Panc1 (cell line): ENCODE results near the gene TM4SF4. TPM values are rescaled to one million over a fixed set of nuclear protein-coding genes. Genes with fewer than 3 reads are reported as not detected.
A peak's percentile ranks its signal among the peaks of the same experiment; 100 is the strongest.

Source experiments
- ATAC-seq: fragments of 200-7000 bp; cut with Tn5 transposase; 2 replicates; pipeline ENCODE4 v1.9.1; 2020; ENCODE audit warnings: mild to moderate bottlenecking, moderate library complexity
- BruUV-seq: library from RNA; stranded (reverse); fragments of 400-500 nt; replicated peaks from 2 replicates; lab custom pipeline; 2021; lab: Mats Ljungman, UMichigan
- CTCF ChIA-PET: fragments of 300-600 bp; sonication (Branson Sonifier 250); formaldehyde crosslinking; loops from one replicate; lab custom pipeline; 2022; ENCODE audit warnings: antibody characterized with exemption; lab: Charles Lee
- POLR2A ChIA-PET: fragments of 300-600 bp; sonication (Branson Sonifier 250); formaldehyde crosslinking; loops from one replicate; lab custom pipeline; 2022; ENCODE audit warnings: antibody characterized with exemption; lab: Charles Lee
- DNase-seq: peaks from one replicate; pipeline ENCODE4 v3.0.0-alpha.2; 2010; ENCODE audit warnings: low read depth, low spot score
- H3K27ac ChIP-seq: 2 replicates; pipeline ENCODE4 v1.5.1; 2011; ENCODE audit warnings: mild to moderate bottlenecking, low read length, inconsistent platforms
- H3K27me3 ChIP-seq: fragments of 200-500 bp; sonication (Bioruptor generic); 2 replicates; pipeline ENCODE4 v1.6.0; 2014; ENCODE audit warnings: low read length, inconsistent platforms; ENCODE audit not compliant: control insufficient read depth, insufficient read depth
- H3K36me3 ChIP-seq: fragments of 200-500 bp; sonication (Bioruptor generic); 2 replicates; pipeline ENCODE4 v1.5.1; 2014; ENCODE audit warnings: inconsistent platforms, mild to moderate bottlenecking, low read length, moderate library complexity; ENCODE audit not compliant: control insufficient read depth, insufficient read depth
- H3K4me1 ChIP-seq: 2 replicates; pipeline ENCODE4 v1.5.1; 2011; ENCODE audit warnings: inconsistent platforms, mild to moderate bottlenecking, low read length, moderate library complexity; ENCODE audit not compliant: control insufficient read depth, insufficient read depth
- H3K4me3 ChIP-seq, 2 experiments: 2 replicates each; pipeline ENCODE4 v1.5.1; 2011 to 2012; ENCODE audit warnings: low read depth in 2 of 2, low read length in 2 of 2, mild to moderate bottlenecking in 2 of 2, inconsistent platforms in 1 of 2, moderate library complexity in 1 of 2
- H3K9me3 ChIP-seq: fragments of 200-500 bp; sonication (Bioruptor generic); 2 replicates; pipeline ENCODE4 v1.5.1; 2014; ENCODE audit warnings: low read depth, mild to moderate bottlenecking, inconsistent platforms, low read length, moderate library complexity; ENCODE audit not compliant: control insufficient read depth, insufficient read depth
- POLR2AphosphoS5 ChIP-seq: IDR thresholded peaks from 2 replicates; pipeline ENCODE4 v1.6.1; 2012; ENCODE audit warnings: mild to moderate bottlenecking, low read depth, low read length, moderate library complexity
- SIN3A ChIP-seq: IDR thresholded peaks from 2 replicates; pipeline ENCODE4 v1.6.1; 2012; ENCODE audit warnings: low read depth, mild to moderate bottlenecking, low read length, moderate library complexity, borderline replicate concordance; ENCODE audit not compliant: insufficient read depth
- TCF7L2 ChIP-seq: IDR thresholded peaks from 2 replicates; pipeline ENCODE4 v1.6.1; 2011; ENCODE audit warnings: mild to moderate bottlenecking, low read depth, low read length, inconsistent platforms
- in situ Hi-C: cut with HindIII; loops from 2 replicates; pipeline ENCODE4 v1.10.0; 2016; ENCODE audit warnings: low sequenced_read_pairs, low pct_unique_long_range_greater_than_20kb
- intact Hi-C: fragments of 100-400 bp; cut with micrococcal nuclease; formaldehyde crosslinking; loops from one replicate; pipeline ENCODE4 v1.10.0; 2022; ENCODE audit not compliant: unreplicated experiment
- total RNA-seq: library from RNA; stranded (reverse); gene quantifications from one replicate; pipeline ENCODE4 v1.2.1, GENCODE V29; 2021; ENCODE audit not compliant: unreplicated experiment
- TF ChIP-seq, protein P1 (sequence below), 2 experiments: IDR thresholded peaks; 2 replicates each; pipeline ENCODE4 v1.6.1; 2011 to 2012; ENCODE audit warnings: low read depth in 2 of 2, control low read depth in 1 of 2, low read length in 1 of 2, mild to moderate bottlenecking in 1 of 2, moderate library complexity in 1 of 2; ENCODE audit not compliant: insufficient read depth in 1 of 2
- TF ChIP-seq, protein P2 (sequence below): fragments of 450-650 bp; IDR thresholded peaks from 2 replicates; pipeline ENCODE4 v1.5.1; 2017; ENCODE audit warnings: mild to moderate bottlenecking

Gene TM4SF4
- total RNA-seq, 1 experiment from 2014 or later: 0.46 TPM

- peak overlapping the region; percentile 100 for H3K27ac ChIP-seq
- ChIA-PET POLR2A (no interaction called here), CTCF (no interaction called here)
- no peak for TF ChIP-seq POLR2AphosphoS5
- TF ChIP-seq, protein P1, sequence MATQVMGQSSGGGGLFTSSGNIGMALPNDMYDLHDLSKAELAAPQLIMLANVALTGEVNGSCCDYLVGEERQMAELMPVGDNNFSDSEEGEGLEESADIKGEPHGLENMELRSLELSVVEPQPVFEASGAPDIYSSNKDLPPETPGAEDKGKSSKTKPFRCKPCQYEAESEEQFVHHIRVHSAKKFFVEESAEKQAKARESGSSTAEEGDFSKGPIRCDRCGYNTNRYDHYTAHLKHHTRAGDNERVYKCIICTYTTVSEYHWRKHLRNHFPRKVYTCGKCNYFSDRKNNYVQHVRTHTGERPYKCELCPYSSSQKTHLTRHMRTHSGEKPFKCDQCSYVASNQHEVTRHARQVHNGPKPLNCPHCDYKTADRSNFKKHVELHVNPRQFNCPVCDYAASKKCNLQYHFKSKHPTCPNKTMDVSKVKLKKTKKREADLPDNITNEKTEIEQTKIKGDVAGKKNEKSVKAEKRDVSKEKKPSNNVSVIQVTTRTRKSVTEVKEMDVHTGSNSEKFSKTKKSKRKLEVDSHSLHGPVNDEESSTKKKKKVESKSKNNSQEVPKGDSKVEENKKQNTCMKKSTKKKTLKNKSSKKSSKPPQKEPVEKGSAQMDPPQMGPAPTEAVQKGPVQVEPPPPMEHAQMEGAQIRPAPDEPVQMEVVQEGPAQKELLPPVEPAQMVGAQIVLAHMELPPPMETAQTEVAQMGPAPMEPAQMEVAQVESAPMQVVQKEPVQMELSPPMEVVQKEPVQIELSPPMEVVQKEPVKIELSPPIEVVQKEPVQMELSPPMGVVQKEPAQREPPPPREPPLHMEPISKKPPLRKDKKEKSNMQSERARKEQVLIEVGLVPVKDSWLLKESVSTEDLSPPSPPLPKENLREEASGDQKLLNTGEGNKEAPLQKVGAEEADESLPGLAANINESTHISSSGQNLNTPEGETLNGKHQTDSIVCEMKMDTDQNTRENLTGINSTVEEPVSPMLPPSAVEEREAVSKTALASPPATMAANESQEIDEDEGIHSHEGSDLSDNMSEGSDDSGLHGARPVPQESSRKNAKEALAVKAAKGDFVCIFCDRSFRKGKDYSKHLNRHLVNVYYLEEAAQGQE (IDR thresholded peaks at IDR 0.05; ENCODE audit: insufficient read depth in 1 of 2, low read depth in 2 of 2, low read length in 1 of 2): no peak
- TF ChIP-seq, protein P2, sequence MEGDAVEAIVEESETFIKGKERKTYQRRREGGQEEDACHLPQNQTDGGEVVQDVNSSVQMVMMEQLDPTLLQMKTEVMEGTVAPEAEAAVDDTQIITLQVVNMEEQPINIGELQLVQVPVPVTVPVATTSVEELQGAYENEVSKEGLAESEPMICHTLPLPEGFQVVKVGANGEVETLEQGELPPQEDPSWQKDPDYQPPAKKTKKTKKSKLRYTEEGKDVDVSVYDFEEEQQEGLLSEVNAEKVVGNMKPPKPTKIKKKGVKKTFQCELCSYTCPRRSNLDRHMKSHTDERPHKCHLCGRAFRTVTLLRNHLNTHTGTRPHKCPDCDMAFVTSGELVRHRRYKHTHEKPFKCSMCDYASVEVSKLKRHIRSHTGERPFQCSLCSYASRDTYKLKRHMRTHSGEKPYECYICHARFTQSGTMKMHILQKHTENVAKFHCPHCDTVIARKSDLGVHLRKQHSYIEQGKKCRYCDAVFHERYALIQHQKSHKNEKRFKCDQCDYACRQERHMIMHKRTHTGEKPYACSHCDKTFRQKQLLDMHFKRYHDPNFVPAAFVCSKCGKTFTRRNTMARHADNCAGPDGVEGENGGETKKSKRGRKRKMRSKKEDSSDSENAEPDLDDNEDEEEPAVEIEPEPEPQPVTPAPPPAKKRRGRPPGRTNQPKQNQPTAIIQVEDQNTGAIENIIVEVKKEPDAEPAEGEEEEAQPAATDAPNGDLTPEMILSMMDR: no peak
- no peak for TF ChIP-seq SIN3A
- TF ChIP-seq TCF7L2: no peak
- no peaks in the 10 kb centered on the region for H3K27me3 ChIP-seq
- H3K4me1 ChIP-seq: peaks cover 93% of the 10 kb centered on the region
- H3K36me3 ChIP-seq: peaks cover 15% of the 10 kb centered on the region
- intact Hi-C loops (no loop called here), in situ Hi-C loops (no loop called here)
- ATAC-seq (no peak), DNase-seq (no peak)
- BruUV-seq: no TSS peak
- H3K4me3 ChIP-seq: no peak overlapping the region
- no peaks in the 10 kb centered on the region for H3K9me3 ChIP-seq
These were observed 77.0 kb downstream of the TM4SF4 start for GRCh38 chr3:149551500-149551899.

GRCh38 chr3:149552700-149553099 is 78.2 kb downstream of the TM4SF4 start:
- in situ Hi-C loops (no loop called here), intact Hi-C loops (no loop called here)
- no peak overlapping the region for H3K4me3 ChIP-seq
- no TSS peak for BruUV-seq
- ATAC-seq (no peak), DNase-seq (no peak)
- CTCF ChIA-PET: no interaction called here
- no peaks in the 10 kb centered on the region for H3K9me3 ChIP-seq
- TF ChIP-seq TCF7L2 (no peak), POLR2AphosphoS5 (no peak), SIN3A (no peak)
- TF ChIP-seq, protein P1 (IDR thresholded peaks at IDR 0.05; ENCODE audit: insufficient read depth in 1 of 2, low read depth in 2 of 2, low read length in 1 of 2): no peak
- TF ChIP-seq, protein P2: no peak
- peaks cover 93% of the 10 kb centered on the region for H3K4me1 ChIP-seq
- POLR2A ChIA-PET: interaction anchor here (0.5 to 0.7 kb wide), 2 partner anchors 29 to 80 kb away, joined by 3 read pairs; no protein-coding TSS in a partner anchor
- H3K27ac ChIP-seq: peak overlapping the region; percentile 100
- no peaks in the 10 kb centered on the region for H3K27me3 ChIP-seq
- peaks cover 13% of the 10 kb centered on the region for H3K36me3 ChIP-seq

Other genes with a start within 250 kb of the TM4SF4 start
- gene TM4SF18, start 141.1 kb upstream of the TM4SF4 start, total RNA-seq: 54.5 TPM
- gene TM4SF1, start 97.0 kb upstream of the TM4SF4 start, total RNA-seq: 1,063 TPM
- gene WWTR1, start 183.3 kb downstream of the TM4SF4 start, total RNA-seq: 298 TPM